Thymus (tissue), 11 donors: ENCODE measurements around the gene SLC1A4. TPM values are rescaled to one million over a fixed set of nuclear protein-coding genes. Genes with fewer than 3 reads are reported as not detected.

ENCODE experiments used
- DNase-seq, 9 donors: peaks; one replicate each; pipeline ENCODE4 v3.0.0-alpha.2; 2013; ENCODE audit warnings: low spot score in 9 of 9, low read depth in 6 of 9, missing footprints in 1 of 9
- H3K27ac ChIP-seq, 2 donors: one replicate each; pipeline ENCODE4 v1.5.1; 2013; ENCODE audit warnings: control low read depth in 1 of 2, low read depth in 1 of 2, low read length in 1 of 2, mild to moderate bottlenecking in 1 of 2, moderate library complexity in 1 of 2
- H3K27me3 ChIP-seq, 2 donors: one replicate each; pipeline ENCODE4 v1.5.1; 2013; ENCODE audit warnings: low read length in 1 of 2; ENCODE audit not compliant: control insufficient read depth in 2 of 2, insufficient read depth in 1 of 2
- H3K36me3 ChIP-seq, 2 donors: one replicate each; pipeline ENCODE4 v1.5.1; 2013; ENCODE audit warnings: low read length in 1 of 2, mild to moderate bottlenecking in 1 of 2, moderate library complexity in 1 of 2; ENCODE audit not compliant: control insufficient read depth in 2 of 2, insufficient read depth in 2 of 2
- H3K4me1 ChIP-seq, 2 donors: one replicate each; pipeline ENCODE4 v1.5.1; 2013; ENCODE audit warnings: low read length in 2 of 2; ENCODE audit not compliant: control insufficient read depth in 2 of 2, insufficient read depth in 2 of 2
- H3K4me3 ChIP-seq, 2 donors: one replicate each; pipeline ENCODE4 v1.5.1; 2013; ENCODE audit warnings: low read length in 2 of 2, control low read depth in 1 of 2, mild to moderate bottlenecking in 1 of 2
- H3K9me3 ChIP-seq, 2 donors: one replicate each; pipeline ENCODE4 v1.5.1; 2013; ENCODE audit warnings: low read length in 1 of 2, mild to moderate bottlenecking in 1 of 2; ENCODE audit not compliant: control insufficient read depth in 2 of 2, insufficient read depth in 1 of 2
- WGBS: extraction: QIAGEN DNeasy Blood & Tissue Kit; methylation state at CpG from one replicate; pipeline ENCODE4 v1.1.7; 2013; 5-methylcytosine and 5-hydroxymethylcytosine counted together
- polyA plus RNA-seq: library from polyadenylated mRNA; stranded (reverse); fragments of 200-250 nt; gene quantifications from one replicate; pipeline ENCODE4 v1.2.3, GENCODE V29; 2013
- total RNA-seq: library from RNA; stranded (reverse); fragments of 120-200 nt; gene quantifications from one replicate; pipeline ENCODE4 v1.2.4, GENCODE V29; 2013
- donor health status: healthy.

The SLC1A4 gene
- total and polyA plus RNA-seq, 2 donors = 4.9 to 12.5 TPM

DNA sequence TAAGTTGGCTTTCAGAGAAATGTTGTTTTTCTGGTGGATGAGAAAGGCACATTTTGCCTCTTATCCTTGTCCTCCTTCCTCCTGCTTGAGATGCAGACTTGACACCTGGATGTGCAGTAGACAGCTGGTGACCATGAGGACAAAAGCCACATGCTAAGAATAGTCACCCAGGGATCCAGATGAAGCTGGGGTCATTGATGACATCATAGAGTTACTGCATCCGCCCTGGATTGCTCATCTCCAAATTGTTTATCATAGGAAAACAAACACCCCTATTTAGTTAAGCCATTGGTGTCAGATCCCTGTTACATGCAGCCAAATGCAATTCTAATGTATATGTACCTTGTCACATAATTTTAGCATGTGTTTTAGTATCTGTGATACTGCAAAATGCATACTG, 16.3 kb upstream of the SLC1A4 start:
- Histone ChIP-seq H3K27me3 (no peaks in the 10 kb centered on the region), H3K9me3 (peaks cover 0 to 2% of the 10 kb centered on the region in 2 donors), H3K4me1 (peaks cover 0 to 11% of the 10 kb centered on the region in 2 donors), H3K27ac (no peak overlapping the region), H3K36me3 (no peaks in the 10 kb centered on the region), H3K4me3 (no peak overlapping the region)
- DNase-seq = no peak
- 100% methylated on average over 1 of the region's 1 CpG for WGBS

DNA sequence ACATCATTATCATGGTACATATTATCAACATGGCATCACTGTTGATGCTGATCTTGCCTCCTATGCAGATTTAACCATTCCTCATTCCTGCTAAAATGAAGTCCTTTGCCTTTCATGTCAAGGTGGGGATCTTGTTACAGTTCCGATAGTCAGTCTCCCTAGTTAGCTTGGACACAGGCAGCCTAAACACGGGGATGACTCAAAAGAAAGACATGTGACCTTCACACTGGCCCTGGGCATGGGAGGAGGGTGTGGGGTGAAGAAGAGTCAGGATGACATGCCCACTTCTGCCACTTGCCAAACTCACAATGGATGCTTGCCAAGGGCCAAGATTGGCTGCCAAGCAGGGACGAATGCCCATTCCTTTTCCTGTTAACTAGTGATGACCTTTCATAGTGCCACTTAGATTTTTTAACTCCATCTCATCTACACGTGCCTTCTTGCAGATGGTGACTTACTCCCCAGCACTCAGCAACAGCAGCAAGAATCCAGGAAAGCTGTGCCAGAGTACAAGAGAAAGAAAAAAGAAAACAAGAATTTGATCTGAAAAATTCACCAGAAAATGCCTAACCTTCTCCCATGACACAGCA, 13.9 kb upstream of the SLC1A4 start:
- Histone ChIP-seq H3K36me3 (no peaks in the 10 kb centered on the region), H3K27me3 (no peaks in the 10 kb centered on the region), H3K27ac (no peak overlapping the region), H3K9me3 (no peaks in the 10 kb centered on the region), H3K4me3 (no peak overlapping the region), H3K4me1 (peaks cover 0 to 17% of the 10 kb centered on the region in 2 donors)
- WGBS = 95% methylated on average over 4 of the region's 4 CpGs
- DNase-seq = no peak

DNA sequence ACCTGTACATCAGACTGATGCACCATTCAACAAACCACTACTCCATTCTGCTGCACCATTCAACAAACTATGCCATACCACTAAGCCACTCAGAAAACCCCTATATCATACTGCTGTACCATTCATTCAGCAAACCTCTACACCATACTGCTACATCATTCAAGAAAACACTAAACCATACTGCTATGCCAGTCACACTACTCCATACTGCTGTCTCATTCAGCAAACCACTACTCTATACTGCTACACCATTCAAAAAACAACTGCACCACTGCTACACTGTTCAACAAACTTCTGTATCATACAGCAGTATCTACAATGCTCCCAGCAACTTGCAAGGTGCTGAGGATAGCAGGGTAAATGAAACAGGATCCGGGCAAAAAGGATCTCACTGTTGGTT, 12.9 kb upstream of the SLC1A4 start:
- peaks cover 0 to 17% of the 10 kb centered on the region in 2 donors for H3K4me1 ChIP-seq
- DNase-seq = no peak
- no peaks in the 10 kb centered on the region for H3K27me3 ChIP-seq
- no peak overlapping the region for H3K27ac ChIP-seq
- H3K36me3 ChIP-seq = no peaks in the 10 kb centered on the region
- 94% methylated on average over 1 of the region's 1 CpG for WGBS
- no peaks in the 10 kb centered on the region for H3K9me3 ChIP-seq
- no peak overlapping the region for H3K4me3 ChIP-seq

DNA sequence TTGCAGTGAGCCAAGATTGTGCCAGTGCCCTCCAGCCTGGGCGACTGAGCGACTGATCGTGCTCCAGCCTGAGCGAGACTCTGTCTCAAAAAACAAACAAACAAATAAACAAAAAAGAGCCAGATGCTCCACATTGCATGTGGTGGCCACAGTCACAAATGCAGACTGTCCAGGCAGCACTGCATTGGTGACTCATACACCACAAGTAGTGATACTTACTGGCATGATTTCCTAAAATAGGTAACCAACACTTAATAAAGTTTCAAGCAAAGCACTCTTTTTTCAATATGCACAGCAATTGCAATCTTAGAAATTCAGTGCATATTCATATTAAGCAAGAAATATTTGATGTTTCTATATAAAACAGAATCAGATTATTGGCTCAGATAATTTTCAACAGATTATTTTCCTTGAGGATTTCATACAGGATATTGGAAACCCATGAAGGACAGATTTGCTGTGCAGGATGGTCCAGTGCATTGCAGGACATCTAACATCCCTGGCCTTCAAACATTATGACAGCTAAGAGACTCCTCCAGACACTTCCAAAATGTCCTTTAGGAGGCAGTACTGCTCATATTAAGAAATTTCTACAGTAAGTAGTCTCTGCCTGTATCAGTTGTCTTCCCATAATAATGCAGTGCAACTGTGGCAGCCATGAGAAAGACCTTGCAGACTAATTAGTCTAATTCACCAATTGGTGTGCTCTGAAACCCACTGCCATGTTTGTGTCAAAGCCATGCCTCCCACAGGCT, 10.5 kb upstream of the SLC1A4 start:
- H3K4me3 ChIP-seq = no peak overlapping the region
- no peaks in the 10 kb centered on the region for H3K36me3 ChIP-seq
- DNase-seq = no peak
- no peaks in the 10 kb centered on the region for H3K9me3 ChIP-seq
- H3K4me1 ChIP-seq = peaks cover 0 to 12% of the 10 kb centered on the region in 2 donors
- no peaks in the 10 kb centered on the region for H3K27me3 ChIP-seq
- no peak overlapping the region for H3K27ac ChIP-seq
- 96% methylated on average over 4 of the region's 4 CpGs for WGBS

DNA sequence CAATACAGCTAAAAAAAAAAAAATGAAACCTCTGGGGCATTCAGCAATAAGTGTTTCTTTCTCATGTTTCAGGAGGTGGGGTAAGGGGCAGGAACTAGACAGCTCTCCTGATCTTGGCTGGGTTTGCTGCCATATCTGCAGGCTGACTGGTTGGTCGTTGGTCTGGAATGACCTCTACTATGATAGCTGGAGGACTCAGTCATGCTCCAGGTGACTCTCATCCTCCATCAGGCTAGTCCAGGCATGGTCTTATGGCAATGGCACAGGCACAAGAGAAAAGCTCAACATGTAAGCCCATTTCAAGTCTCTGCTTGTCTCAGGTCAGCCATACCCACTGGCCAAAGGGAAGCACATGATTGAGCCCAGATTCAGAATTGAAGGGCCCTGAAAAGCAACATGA, 9.5 kb upstream of the SLC1A4 start:
- Histone ChIP-seq H3K27me3 (no peaks in the 10 kb centered on the region), H3K4me1 (peaks cover 0 to 12% of the 10 kb centered on the region in 2 donors), H3K9me3 (no peaks in the 10 kb centered on the region), H3K36me3 (no peaks in the 10 kb centered on the region), H3K4me3 (no peak overlapping the region), H3K27ac (no peak overlapping the region)
- WGBS = 95% methylated on average over 1 of the region's 1 CpG
- no peak for DNase-seq

DNA sequence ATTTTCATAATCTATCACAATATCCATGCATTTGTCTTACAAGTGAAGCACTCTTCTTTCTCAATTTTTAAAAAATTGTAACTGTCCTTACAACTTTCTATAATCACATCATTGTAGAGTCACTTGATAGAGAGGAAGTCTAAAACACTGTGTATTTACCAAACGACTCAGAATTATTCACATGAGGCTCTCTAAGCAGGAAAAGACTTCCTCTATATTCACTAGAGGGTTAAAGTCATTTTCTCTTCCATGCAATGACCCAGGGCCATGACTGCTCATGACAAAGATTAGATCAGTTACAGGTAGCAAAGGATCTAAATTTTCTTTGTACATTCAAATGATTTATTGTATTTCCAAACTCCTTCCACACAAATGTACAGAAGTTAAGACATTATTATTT, 9.0 kb upstream of the SLC1A4 start:
- Histone ChIP-seq H3K36me3 (no peaks in the 10 kb centered on the region), H3K4me1 (peaks cover 0 to 12% of the 10 kb centered on the region in 2 donors), H3K27ac (no peak overlapping the region), H3K4me3 (no peak overlapping the region), H3K9me3 (no peaks in the 10 kb centered on the region), H3K27me3 (no peaks in the 10 kb centered on the region)
- no peak for DNase-seq
- WGBS = 22% methylated on average over 1 of the region's 1 CpG

DNA sequence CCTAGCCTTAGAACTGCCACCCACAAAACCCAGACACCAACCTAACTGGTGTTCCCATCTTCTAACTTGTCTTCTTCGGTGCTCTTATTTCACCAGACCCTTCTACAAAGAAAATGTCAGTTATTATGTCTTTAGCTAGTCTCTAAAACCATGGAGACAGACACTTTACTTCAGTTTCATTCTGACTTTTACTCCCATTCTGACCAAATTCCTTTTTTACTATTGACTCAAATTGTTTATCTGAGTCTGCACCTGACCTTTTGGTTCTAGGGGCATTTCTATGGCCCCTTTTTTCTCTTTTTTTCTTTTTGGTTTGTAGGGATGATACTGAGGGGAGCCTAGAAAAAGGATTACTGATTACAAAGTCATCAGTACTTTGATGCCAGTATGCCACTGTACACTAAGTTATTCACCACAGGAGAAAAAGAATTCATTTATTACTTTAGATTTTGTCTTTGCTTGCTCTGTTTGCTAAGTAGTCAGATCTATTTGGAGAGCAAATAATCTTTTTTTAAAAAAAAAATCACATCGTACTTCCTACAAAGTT, 6.8 kb upstream of the SLC1A4 start:
- H3K9me3 ChIP-seq = no peaks in the 10 kb centered on the region
- H3K36me3 ChIP-seq = no peaks in the 10 kb centered on the region
- 91% methylated on average over 2 of the region's 2 CpGs for WGBS
- H3K4me3 ChIP-seq = no peak overlapping the region
- no peak for DNase-seq
- peaks cover 0 to 19% of the 10 kb centered on the region in 2 donors for H3K4me1 ChIP-seq
- H3K27me3 ChIP-seq = no peaks in the 10 kb centered on the region
- no peak overlapping the region for H3K27ac ChIP-seq

DNA sequence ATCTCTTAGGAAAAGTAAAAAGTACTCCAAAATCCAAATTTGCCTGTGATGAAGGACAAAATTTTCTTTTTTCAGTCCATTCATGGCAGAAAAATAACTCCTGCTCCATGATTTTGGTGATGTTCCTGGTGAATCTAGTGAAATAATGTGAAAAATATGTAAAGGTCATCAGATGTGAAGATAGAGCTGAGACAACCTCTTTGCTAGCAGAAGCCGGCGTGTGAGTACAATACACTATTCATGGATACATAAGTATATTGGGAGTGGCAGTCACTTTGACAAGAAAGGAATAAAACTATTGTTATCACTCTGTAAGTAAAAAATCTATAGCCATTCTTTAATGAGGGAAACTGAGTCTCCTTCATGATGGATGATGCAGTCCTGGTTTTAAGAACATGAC, 6.3 kb upstream of the SLC1A4 start:
- no peak for DNase-seq
- Histone ChIP-seq H3K4me3 (no peak overlapping the region), H3K36me3 (no peaks in the 10 kb centered on the region), H3K9me3 (no peaks in the 10 kb centered on the region), H3K27me3 (no peaks in the 10 kb centered on the region), H3K4me1 (peaks cover 2 to 18% of the 10 kb centered on the region in 2 donors), H3K27ac (no peak overlapping the region)
- 97% methylated on average over 2 of the region's 2 CpGs for WGBS

DNA sequence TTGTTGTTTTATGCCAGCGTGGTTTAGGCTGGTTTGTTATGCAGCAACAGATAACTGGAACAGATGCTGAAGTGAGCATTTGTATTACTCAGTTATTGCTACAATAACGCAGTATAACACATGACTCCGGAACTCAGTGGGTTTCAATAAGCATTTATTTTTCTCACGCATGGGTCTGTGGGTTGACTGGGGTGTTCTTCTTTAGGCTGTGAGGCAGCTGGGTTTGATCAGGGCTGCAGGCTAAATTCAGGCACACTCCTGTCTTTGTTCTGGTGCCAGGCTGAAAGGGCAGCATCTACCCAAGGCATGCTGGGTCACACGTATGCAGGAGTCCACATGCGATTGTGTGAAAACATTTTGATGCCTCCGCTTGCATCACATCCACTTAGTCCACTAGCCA, 3.8 kb upstream of the SLC1A4 start:
- Histone ChIP-seq H3K27me3 (peaks cover 0 to 7% of the 10 kb centered on the region in 2 donors), H3K4me1 (peaks cover 10 to 27% of the 10 kb centered on the region in 2 donors), H3K27ac (no peak overlapping the region), H3K4me3 (no peak overlapping the region), H3K36me3 (no peaks in the 10 kb centered on the region), H3K9me3 (no peaks in the 10 kb centered on the region)
- DNase-seq = no peak
- 94% methylated on average over 7 of the region's 7 CpGs for WGBS
